Fibroblast of the conjunctiva (primary cell): ENCODE measurements around the gene LAMA4.

ENCODE experiments used
- DNase-seq: peaks from one replicate; pipeline ENCODE4 v3.0.0-alpha.2; 2010; ENCODE audit warnings: low read depth

The LAMA4 gene

GRCh38 chr6:112279031-112279935, 24.9 kb upstream of the LAMA4 start:
- no peak for DNase-seq

GRCh38 chr6:112275365-112275764, 21.0 kb upstream of the LAMA4 start:
- DNase-seq = no peak

- no peak for DNase-seq
Measured at GRCh38 chr6:112274774-112275173, 20.4 kb upstream of the LAMA4 start.

- DNase-seq = no peak
Measured at GRCh38 chr6:112272799-112273198, 18.4 kb upstream of the LAMA4 start.

GRCh38 chr6:112270756-112271155, 16.4 kb upstream of the LAMA4 start:
- DNase-seq = no peak

GRCh38 chr6:112269979-112270566, 15.7 kb upstream of the LAMA4 start:
- no peak for DNase-seq

GRCh38 chr6:112269114-112269513, 14.7 kb upstream of the LAMA4 start:
- DNase-seq = no peak

- no peak for DNase-seq
Measured at GRCh38 chr6:112268654-112269053, 14.3 kb upstream of the LAMA4 start.

- no peak for DNase-seq
Measured at GRCh38 chr6:112268019-112268418, 13.7 kb upstream of the LAMA4 start.

GRCh38 chr6:112266331-112266730, 12.0 kb upstream of the LAMA4 start:
- no peak for DNase-seq

GRCh38 chr6:112259337-112259675, 4.9 kb upstream of the LAMA4 start:
- no peak for DNase-seq

- DNase-seq = no peak
Measured at GRCh38 chr6:112258642-112259336, 4.4 kb upstream of the LAMA4 start.

- DNase-seq = no peak
Measured at GRCh38 chr6:112257178-112257855, 3.0 kb upstream of the LAMA4 start.

- DNase-seq = no peak
Measured at GRCh38 chr6:112254921-112255320, 554 bp upstream of the LAMA4 start.

- DNase-seq = no peak
Measured at GRCh38 chr6:112253498-112253840, 898 bp downstream of the LAMA4 start.

- DNase-seq = no peak
Measured at GRCh38 chr6:112252571-112253497, 1.5 kb downstream of the LAMA4 start.

GRCh38 chr6:112251171-112251875, 3.0 kb downstream of the LAMA4 start:
- peak; percentile 82 for DNase-seq

- no peak for DNase-seq
Measured at GRCh38 chr6:112249489-112249888, 4.9 kb downstream of the LAMA4 start.

- no peak for DNase-seq
Measured at GRCh38 chr6:112247275-112247674, 7.1 kb downstream of the LAMA4 start.

GRCh38 chr6:112245511-112246203, 8.7 kb downstream of the LAMA4 start:
- DNase-seq = peak; percentile 67
